Stimulated activated naive CD8-positive, alpha-beta T cell treated with anti-CD3 and anti-CD28 coated beads, Interleukin-15, amount 100 ng/mL, for 72 hours (primary cell): ENCODE results near the gene CASQ2.

Experiments
- ATAC-seq: fragments of 150-1000 bp; cut with Tn5 transposase; 2 replicates; pipeline ENCODE4 v1.10.0; 2021; ENCODE audit warnings: mild to moderate bottlenecking, moderate library complexity
- DNase-seq, 2 donors: peaks; one replicate each; pipeline ENCODE4 v3.0.0; 2021 to 2022
- H3K27ac Mint-ChIP-seq, 2 donors: one replicate each; pipeline ENCODE4 v1.8.0; 2022; ENCODE audit warnings: mild to moderate bottlenecking in 2 of 2, mixed read lengths in 2 of 2, moderate library complexity in 2 of 2
- H3K27me3 Mint-ChIP-seq: one replicate; pipeline ENCODE4 v1.8.0; 2022; ENCODE audit warnings: mixed read lengths
- H3K4me1 Mint-ChIP-seq: one replicate; pipeline ENCODE4 v1.8.0; 2022; ENCODE audit warnings: mild to moderate bottlenecking, mixed read lengths
- H3K4me3 Mint-ChIP-seq, 2 donors: one replicate each; pipeline ENCODE4 v1.8.0; 2022; ENCODE audit warnings: mild to moderate bottlenecking in 2 of 2, mixed read lengths in 2 of 2, moderate library complexity in 1 of 2
- H3K9me3 Mint-ChIP-seq, 2 donors: one replicate each; pipeline ENCODE4 v1.8.0; 2022; ENCODE audit warnings: mixed read lengths in 2 of 2

CASQ2 gene

DNA sequence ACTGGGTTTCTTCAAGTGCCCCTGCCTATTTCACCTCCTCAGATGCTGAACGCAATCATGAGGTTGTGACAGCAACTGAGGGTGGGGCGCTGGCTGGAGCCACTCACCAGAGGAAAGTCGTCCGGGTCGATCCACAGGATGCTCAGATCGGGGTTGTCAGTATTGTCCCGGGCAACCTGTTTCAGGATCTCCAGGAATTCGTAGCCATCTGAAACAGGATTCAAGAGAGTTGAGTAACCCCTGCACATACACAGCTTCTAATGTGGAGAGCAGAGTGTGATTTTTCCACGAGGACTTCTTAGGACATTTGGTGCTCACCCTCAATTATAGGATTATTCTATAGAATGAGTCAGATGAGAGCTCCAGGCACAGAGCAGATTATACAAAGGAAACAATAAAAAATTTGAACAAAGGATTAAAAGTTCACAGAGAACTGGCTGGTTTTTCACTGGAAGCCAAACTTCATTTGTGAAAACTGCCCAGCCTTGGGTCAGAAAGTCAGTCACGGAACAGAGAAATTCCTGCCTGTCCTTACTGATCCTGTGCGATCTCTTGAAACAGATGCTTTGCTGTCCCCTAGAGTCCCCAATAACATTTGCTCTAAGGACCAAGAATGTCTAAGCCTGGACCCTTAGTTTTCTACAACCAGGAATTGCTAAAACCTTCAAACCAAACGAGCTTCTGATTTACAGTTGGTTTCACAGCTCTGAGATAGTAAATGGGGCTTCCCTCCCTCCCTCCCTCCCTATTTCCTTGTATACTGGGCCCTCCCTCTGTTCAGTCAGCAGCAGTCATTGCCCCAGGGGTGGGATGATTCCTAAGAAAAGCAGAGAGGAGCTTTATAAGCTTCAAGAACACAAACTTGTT, 63.2 kb downstream of the CASQ2 start:
- H3K9me3 Mint-ChIP-seq, result no peaks in the 10 kb centered on the region
- H3K4me3 Mint-ChIP-seq, result no peak overlapping the region
- peaks cover 19% of the 10 kb centered on the region for H3K27me3 Mint-ChIP-seq
- no peak for DNase-seq
- H3K27ac Mint-ChIP-seq, result peak overlapping the region in 1 of 2 donors; percentile 34
- no peaks in the 10 kb centered on the region for H3K4me1 Mint-ChIP-seq
- no peak for ATAC-seq

DNA sequence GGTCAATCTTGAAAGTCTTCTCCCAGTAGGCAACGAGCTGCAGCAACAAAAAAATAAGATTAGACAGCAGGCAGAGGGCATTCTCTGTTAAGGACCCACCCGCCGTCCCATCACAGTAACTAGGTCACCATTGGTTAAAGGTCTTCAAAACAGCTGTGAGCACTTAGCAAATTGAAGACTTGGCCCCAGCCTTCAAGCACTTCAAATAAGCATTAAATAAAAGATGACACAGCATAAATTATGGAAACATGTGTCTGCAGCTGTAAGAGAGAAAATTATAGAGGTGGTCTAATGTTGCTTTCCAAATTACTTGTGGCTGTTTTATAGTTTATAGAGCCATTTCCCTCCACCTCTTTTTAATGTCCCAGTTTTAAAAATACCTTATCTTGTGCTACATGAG, 65.6 kb downstream of the CASQ2 start:
- H3K27me3 Mint-ChIP-seq, result peaks cover 7% of the 10 kb centered on the region
- no peaks in the 10 kb centered on the region for H3K9me3 Mint-ChIP-seq
- ATAC-seq, result no peak
- no peak overlapping the region for H3K27ac Mint-ChIP-seq
- no peak overlapping the region for H3K4me3 Mint-ChIP-seq
- no peaks in the 10 kb centered on the region for H3K4me1 Mint-ChIP-seq
- no peak for DNase-seq

DNA sequence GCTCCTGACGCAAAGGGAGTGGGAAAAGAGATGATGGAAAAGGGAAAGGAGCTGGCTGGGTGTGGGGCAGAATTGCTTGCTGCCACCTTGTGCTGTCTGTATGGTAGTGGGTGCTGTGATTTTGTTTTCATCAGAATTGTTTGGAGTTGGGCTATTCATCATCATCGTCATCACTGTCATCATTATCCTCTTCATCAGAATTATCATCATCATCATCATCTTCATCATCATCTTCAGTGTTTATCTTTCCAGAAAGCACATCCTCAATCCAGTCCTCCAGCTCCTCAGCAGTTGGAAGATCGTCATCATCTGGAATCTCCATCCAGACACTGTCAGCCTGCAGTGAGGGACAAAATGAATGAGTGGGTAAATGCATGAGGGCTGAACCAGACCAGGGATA, 67.4 kb downstream of the CASQ2 start:
- ATAC-seq, result no peak
- H3K9me3 Mint-ChIP-seq, result no peaks in the 10 kb centered on the region
- no peaks in the 10 kb centered on the region for H3K27me3 Mint-ChIP-seq
- H3K27ac Mint-ChIP-seq, result no peak overlapping the region
- no peak for DNase-seq
- no peaks in the 10 kb centered on the region for H3K4me1 Mint-ChIP-seq
- no peak overlapping the region for H3K4me3 Mint-ChIP-seq

DNA sequence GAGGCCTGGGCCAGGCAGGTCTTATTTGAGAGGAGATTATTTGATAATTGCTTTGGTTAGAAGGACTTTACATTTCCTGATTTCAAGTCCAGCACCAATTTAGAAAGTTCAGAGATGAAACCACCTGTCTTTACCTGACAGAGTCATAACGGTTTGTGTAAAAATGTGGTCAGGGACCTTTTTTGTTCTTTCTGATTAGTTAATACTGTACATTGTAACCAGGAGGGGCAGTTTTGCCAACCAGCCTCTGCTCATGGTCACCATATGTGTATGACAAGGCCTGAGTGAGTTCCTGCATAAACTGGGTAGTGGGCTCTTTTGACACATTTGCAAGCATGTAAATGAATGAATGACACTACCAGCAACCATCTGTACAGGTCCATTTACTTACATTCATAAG, 70.9 kb downstream of the CASQ2 start:
- H3K9me3 Mint-ChIP-seq, result no peaks in the 10 kb centered on the region
- H3K4me1 Mint-ChIP-seq, result no peaks in the 10 kb centered on the region
- H3K4me3 Mint-ChIP-seq, result no peak overlapping the region
- no peak for ATAC-seq
- DNase-seq, result no peak
- H3K27me3 Mint-ChIP-seq, result peaks cover 9% of the 10 kb centered on the region
- no peak overlapping the region for H3K27ac Mint-ChIP-seq

DNA sequence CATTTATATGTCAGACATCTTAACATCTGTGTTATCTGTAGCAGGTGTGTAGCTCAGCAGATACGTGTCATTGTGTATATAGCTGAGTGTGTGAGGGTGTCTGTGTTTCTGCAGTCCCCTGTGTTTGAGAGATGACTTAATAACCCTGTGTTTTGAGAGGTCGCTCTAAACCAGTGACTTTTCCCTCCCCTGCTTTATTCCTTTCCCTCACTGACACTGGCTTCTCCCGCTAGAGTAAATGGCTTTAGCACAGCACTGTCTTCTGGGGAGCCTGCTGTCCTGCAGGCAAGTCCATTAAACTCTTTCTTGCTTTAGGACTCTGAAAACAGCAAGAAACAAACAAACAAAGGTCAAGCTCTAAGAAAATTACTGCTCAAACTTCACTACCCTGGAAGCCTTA, 73.7 kb downstream of the CASQ2 start:
- Mint-ChIP-seq H3K4me1 (no peaks in the 10 kb centered on the region), H3K9me3 (no peaks in the 10 kb centered on the region), H3K4me3 (no peak overlapping the region), H3K27ac (no peak overlapping the region), H3K27me3 (peaks cover 9% of the 10 kb centered on the region)
- DNase-seq, result no peak
- ATAC-seq, result no peak

DNA sequence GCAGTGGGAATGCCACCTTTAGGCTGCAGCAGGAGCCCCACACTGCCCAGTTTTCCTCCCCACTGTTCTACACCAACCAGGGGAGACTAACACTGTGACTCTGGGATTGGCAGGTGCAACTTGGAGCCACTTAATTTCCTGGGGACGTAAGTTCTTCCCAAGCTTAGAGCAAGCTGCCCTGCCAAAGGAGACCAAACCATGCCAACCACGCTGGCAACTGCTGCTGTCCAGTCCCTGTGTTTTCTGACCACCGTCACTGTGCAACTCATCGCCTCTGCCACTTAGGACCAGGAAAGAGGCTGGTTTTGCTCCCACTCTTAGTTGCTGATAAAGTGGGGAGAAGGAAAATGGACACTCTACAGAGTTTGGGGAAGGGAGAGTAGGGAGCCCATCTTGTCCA, 76.3 kb downstream of the CASQ2 start:
- DNase-seq (no peak), ATAC-seq (no peak)
- no peak overlapping the region for H3K27ac Mint-ChIP-seq
- no peaks in the 10 kb centered on the region for H3K9me3 Mint-ChIP-seq
- peaks cover 9% of the 10 kb centered on the region for H3K27me3 Mint-ChIP-seq
- no peaks in the 10 kb centered on the region for H3K4me1 Mint-ChIP-seq
- no peak overlapping the region for H3K4me3 Mint-ChIP-seq

DNA sequence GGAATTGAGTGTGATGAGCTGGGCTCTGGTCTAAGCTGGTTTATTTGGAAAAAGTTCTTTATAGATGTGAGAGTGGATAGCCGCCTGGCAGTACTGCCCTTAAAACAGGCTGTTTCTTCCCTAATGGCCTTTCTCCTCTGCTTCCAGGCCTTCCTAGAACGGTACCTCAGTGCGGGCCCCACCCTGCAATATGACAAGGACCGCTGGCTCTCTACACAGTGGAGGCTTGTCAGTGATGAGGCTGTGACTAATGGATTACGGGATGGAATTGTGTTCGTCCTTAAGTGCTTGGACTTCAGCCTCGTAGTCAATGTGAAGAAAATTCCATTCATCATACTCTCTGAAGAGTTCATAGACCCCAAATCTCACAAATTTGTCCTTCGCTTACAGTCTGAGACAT, 77.5 kb downstream of the CASQ2 start:
- DNase-seq, result no peak
- H3K9me3 Mint-ChIP-seq, result no peaks in the 10 kb centered on the region
- H3K4me1 Mint-ChIP-seq, result no peaks in the 10 kb centered on the region
- H3K27me3 Mint-ChIP-seq, result peaks cover 9% of the 10 kb centered on the region
- ATAC-seq, result no peak
- no peak overlapping the region for H3K27ac Mint-ChIP-seq
- no peak overlapping the region for H3K4me3 Mint-ChIP-seq

DNA sequence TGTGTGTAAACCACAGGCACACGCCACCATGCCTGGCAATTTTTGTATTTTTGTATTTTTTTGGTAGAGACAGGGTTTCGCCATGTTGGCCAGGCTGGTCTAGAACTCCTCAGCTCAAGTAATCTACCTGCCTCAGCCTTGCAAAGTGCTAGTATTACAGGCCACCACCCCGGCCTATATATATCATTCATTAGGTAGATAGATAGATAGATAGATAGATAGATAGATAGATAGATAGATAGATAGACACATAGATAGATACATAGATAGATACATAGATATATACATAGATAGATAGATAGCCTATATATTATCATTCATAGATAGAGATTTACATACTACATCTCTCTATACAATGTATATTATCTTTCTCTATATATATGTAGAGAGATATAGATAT, 80.8 kb downstream of the CASQ2 start:
- ATAC-seq, result no peak
- DNase-seq, result no peak
- H3K4me3 Mint-ChIP-seq, result no peak overlapping the region
- H3K27me3 Mint-ChIP-seq, result no peaks in the 10 kb centered on the region
- no peak overlapping the region for H3K27ac Mint-ChIP-seq
- no peaks in the 10 kb centered on the region for H3K9me3 Mint-ChIP-seq
- H3K4me1 Mint-ChIP-seq, result no peaks in the 10 kb centered on the region

DNA sequence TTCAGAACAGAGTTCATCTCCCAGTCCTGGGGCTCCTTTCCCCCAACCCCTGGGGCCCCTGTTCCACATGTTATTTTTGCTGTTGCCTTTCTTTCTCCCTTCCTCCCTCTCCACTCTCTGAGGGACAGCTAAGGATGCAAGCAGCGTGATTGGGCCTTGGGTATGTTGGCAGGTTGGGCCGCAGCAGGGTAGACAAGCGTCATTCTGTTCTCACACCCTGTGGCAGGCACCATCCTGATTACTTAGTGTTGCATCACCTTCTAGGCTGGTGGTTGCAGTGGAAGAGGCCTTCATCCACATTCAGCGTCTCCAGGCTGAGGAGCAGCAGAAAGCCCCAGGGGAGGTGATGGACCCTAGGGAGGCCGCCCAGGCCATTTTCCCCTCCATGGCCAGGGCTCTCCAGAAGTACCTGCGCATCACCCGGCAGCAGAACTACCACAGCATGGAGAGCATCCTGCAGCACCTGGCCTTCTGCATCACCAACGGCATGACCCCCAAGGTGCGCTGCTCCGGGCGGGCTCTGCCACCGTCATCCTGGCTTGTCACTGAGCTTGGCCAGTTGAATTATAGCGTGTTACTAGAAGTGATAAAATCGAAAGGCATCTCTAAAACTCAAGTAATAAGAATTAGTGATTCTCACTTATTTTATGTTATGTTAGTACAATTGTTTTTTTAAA, 83.3 kb downstream of the CASQ2 start:
- ATAC-seq (peak; percentile 59), DNase-seq (no peak)
- H3K27me3 Mint-ChIP-seq, result no peaks in the 10 kb centered on the region
- no peaks in the 10 kb centered on the region for H3K4me1 Mint-ChIP-seq
- H3K27ac Mint-ChIP-seq, result peak overlapping the region; percentile 72 to 78
- H3K9me3 Mint-ChIP-seq, result no peaks in the 10 kb centered on the region
- no peak overlapping the region for H3K4me3 Mint-ChIP-seq

DNA sequence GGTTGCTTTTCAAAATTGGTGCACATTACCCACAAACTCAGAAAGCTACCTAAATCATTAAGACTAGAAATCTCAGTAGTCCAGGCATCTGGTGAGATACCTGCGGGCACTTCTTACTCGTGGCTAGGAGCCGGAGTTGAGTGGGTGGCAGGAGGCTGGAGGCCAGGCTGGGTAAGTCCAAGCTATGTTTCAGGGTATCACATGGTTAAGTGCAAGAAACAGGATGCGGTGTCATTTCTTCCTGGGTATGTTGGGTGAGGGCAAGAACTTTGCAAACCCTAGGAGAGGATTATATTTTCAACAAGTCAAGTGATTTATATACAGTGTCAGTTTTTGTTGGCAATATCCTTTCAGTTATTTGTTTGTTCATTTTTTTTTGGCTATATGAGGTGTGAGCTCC, 85.7 kb downstream of the CASQ2 start:
- H3K4me1 Mint-ChIP-seq, result no peaks in the 10 kb centered on the region
- no peak overlapping the region for H3K27ac Mint-ChIP-seq
- no peaks in the 10 kb centered on the region for H3K27me3 Mint-ChIP-seq
- H3K4me3 Mint-ChIP-seq, result no peak overlapping the region
- DNase-seq (no peak), ATAC-seq (peak; percentile 34)
- no peaks in the 10 kb centered on the region for H3K9me3 Mint-ChIP-seq

DNA sequence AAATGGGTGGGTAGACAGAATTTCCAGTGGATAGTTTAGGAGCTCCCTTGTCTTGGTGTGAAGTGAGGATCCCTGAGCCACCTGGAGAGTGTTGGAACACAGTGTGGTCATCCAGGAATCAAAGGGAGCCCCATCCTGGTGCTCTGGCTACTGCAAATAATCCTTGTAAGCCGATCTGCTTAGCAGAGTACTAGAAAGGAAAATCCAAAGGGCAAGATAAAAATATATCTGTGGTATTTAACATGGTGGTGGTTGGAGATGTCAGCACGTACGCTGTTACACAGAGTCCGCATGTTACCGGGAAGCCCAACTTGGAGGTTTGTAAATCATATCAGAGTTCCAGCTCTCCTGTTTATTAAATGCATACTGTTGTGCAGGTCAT, 87.8 kb downstream of the CASQ2 start:
- no peaks in the 10 kb centered on the region for H3K9me3 Mint-ChIP-seq
- DNase-seq (no peak), ATAC-seq (no peak)
- no peaks in the 10 kb centered on the region for H3K4me1 Mint-ChIP-seq
- H3K27ac Mint-ChIP-seq, result peak overlapping the region in 1 of 2 donors; percentile 34
- no peaks in the 10 kb centered on the region for H3K27me3 Mint-ChIP-seq
- H3K4me3 Mint-ChIP-seq, result no peak overlapping the region

DNA sequence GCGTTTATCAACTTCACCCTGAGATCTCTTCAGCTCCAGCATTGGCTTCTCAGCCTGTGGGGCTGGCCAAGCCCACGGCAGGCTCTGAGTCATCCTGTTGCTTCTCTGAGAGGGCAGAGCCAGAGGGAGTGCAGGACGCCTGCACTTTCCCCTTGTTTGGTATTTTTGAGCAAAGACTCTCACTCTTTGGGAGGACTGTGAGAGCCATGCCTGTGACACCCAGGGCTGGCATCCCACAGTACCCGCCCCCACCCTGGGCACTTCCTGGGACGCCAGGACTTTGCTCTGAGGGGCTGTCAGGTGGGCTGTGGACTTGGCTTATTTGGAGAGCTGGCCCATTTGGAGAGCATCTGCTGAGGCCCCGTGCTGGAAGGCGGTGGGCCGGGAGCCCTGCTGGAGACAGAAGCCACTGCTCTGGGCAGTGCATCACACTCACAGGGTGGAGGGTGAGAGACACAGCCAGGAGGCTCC, 89.3 kb downstream of the CASQ2 start:
- peaks cover 4% of the 10 kb centered on the region for H3K27me3 Mint-ChIP-seq
- H3K4me3 Mint-ChIP-seq, result no peak overlapping the region
- ATAC-seq (no peak), DNase-seq (no peak)
- H3K4me1 Mint-ChIP-seq, result no peaks in the 10 kb centered on the region
- H3K27ac Mint-ChIP-seq, result no peak overlapping the region
- no peaks in the 10 kb centered on the region for H3K9me3 Mint-ChIP-seq

DNA sequence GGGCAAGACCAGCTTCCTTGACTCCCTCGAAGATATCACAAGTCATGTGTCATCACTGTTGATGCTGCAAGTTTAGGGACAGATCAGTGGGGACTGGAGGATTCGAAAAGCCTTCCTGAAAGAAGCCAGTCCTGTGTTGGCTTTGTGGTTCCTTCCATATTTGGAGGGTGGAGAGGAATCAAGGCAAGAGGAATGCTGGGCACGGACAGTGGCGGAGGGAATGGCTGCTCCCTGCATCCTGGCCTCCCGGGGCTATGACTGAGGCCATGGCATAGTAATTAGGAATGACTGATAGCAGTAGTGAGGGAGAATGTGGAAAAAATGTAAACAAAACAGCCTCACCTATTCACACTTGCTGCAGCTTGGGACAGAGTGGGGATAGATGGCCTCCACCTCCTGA, 90.4 kb downstream of the CASQ2 start:
- ATAC-seq (no peak), DNase-seq (no peak)
- Mint-ChIP-seq H3K4me1 (no peaks in the 10 kb centered on the region), H3K27ac (no peak overlapping the region), H3K27me3 (peaks cover 7% of the 10 kb centered on the region), H3K9me3 (no peaks in the 10 kb centered on the region), H3K4me3 (no peak overlapping the region)

DNA sequence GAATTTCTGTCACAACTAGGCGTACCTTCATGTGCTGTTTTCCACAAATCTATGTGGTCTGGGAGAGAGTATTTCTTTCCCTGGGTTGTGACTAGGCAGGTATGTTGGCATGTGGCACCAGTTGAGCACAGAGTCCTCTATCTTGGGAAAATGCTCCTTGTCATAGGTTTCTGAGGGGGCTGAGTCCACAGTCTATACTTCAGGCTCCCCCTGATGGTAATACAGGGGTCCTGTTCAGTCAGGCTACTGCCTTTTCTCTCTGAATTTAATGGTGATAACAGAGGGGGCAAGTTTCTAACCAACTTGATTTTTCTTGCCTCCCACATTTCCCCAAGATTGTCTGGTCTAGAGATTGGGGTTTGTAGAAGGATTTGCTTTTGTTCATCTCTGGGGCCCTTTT, 90.9 kb downstream of the CASQ2 start:
- ATAC-seq (no peak), DNase-seq (no peak)
- Mint-ChIP-seq H3K9me3 (no peaks in the 10 kb centered on the region), H3K27ac (no peak overlapping the region), H3K4me3 (no peak overlapping the region), H3K4me1 (no peaks in the 10 kb centered on the region), H3K27me3 (peaks cover 7% of the 10 kb centered on the region)

DNA sequence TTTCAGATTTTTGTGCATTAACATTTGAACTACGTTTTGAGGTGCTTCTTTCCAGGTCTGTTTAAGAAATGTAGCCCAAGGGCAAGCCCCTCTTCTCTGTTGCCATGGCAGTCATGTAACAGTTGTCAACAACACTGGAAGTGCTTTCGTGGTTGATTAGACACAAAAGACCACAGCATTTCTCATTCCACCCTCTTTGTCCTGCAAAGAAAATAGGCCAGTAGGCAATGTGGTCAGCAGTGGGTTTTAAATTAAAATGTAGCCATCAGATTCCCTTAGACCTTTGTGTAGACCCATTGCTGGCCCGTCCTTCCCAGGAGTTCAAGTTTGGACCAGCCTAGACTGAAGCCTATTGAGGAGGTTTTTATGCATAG, 91.3 kb downstream of the CASQ2 start:
- peaks cover 7% of the 10 kb centered on the region for H3K27me3 Mint-ChIP-seq
- ATAC-seq, result no peak
- H3K4me1 Mint-ChIP-seq, result no peaks in the 10 kb centered on the region
- DNase-seq, result no peak
- H3K27ac Mint-ChIP-seq, result no peak overlapping the region
- H3K4me3 Mint-ChIP-seq, result no peak overlapping the region
- no peaks in the 10 kb centered on the region for H3K9me3 Mint-ChIP-seq

DNA sequence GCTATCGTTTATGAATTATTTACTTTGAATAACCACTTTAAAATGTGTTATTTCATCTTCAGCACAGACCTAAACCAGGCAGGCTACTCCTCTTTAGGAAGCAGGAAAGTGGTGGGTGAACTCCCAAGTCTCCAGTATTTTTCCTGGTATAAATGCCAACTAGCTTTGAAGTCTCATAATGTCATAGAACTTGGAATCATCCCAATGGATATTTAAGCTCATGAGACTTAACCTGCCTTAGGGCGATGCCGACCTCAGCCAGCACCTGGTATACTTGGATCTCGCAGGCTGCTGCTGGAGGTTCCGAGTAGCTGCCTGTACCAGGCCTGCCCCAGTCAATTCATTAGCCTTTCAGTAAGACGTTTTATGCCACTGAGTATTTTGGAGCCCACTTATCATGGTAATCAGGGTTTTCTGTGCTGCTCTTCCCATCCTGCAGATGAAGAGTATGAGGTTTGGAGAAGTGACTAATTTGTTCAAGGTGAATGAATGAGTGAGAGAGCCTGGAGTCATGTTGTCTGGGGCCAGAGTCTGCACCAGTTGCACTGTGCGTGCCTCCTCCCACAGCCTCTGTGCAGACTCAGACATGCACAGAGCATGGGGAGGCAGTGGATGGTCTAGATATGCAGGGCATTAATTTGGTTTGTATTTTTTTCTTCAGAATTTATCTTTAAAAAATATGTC, 91.9 kb downstream of the CASQ2 start:
- ATAC-seq (no peak), DNase-seq (no peak)
- Mint-ChIP-seq H3K27ac (no peak overlapping the region), H3K4me3 (no peak overlapping the region), H3K27me3 (peaks cover 7% of the 10 kb centered on the region), H3K4me1 (no peaks in the 10 kb centered on the region), H3K9me3 (no peaks in the 10 kb centered on the region)
